Chondrocyte (in vitro differentiated cells): ENCODE results near the gene RASD1. TPM values are rescaled to one million over a fixed set of nuclear protein-coding genes. Genes with fewer than 3 reads are reported as not detected.
A peak's percentile ranks its signal among the peaks of the same experiment; 100 is the strongest.

Source experiments
- DNase-seq: peaks from one replicate; pipeline ENCODE4 v3.0.0; 2021; ENCODE audit warnings: mixed read lengths, low spot score
- H3K27ac Mint-ChIP-seq: one replicate; pipeline ENCODE4 v1.8.0; 2021; ENCODE audit warnings: mild to moderate bottlenecking, moderate library complexity, mixed read lengths; ENCODE audit not compliant: unreplicated experiment
- H3K27me3 Mint-ChIP-seq: 2 replicates; pipeline ENCODE4 v1.8.0; 2021; ENCODE audit warnings: low read depth, mixed read lengths
- H3K36me3 Mint-ChIP-seq: 2 replicates; pipeline ENCODE4 v1.8.0; 2021; ENCODE audit warnings: low read depth, mixed read lengths
- H3K4me1 Mint-ChIP-seq: 2 replicates; pipeline ENCODE4 v1.8.0; 2021; ENCODE audit warnings: low read depth, mild to moderate bottlenecking, mixed read lengths
- H3K4me3 Mint-ChIP-seq: one replicate; pipeline ENCODE4 v1.8.0; 2021; ENCODE audit warnings: mild to moderate bottlenecking, moderate library complexity, mixed read lengths; ENCODE audit not compliant: unreplicated experiment
- H3K9me3 Mint-ChIP-seq: 2 replicates; pipeline ENCODE4 v1.8.0; 2021; ENCODE audit warnings: low read depth, mixed read lengths
- CTCF ChIP-seq: fragments of 200-600 bp; sonication (generic); IDR thresholded peaks from 2 replicates; pipeline ENCODE4 v1.5.0; 2021; ENCODE audit warnings: antibody characterized with exemption, mild to moderate bottlenecking, moderate library complexity
- total RNA-seq: library from RNA; stranded (reverse); gene quantifications from 3 replicates; pipeline ENCODE4 v1.2.1, GENCODE V29; 2021

The RASD1 gene
- total RNA-seq, 1 donor from 2014 or later: 0.42 TPM

- H3K4me1 Mint-ChIP-seq: peaks cover 26% of the 10 kb centered on the region
- H3K27me3 Mint-ChIP-seq: no peaks in the 10 kb centered on the region
- no peaks in the 10 kb centered on the region for H3K9me3 Mint-ChIP-seq
- no peak overlapping the region for H3K4me3 Mint-ChIP-seq
- no peaks in the 10 kb centered on the region for H3K36me3 Mint-ChIP-seq
- no peak for DNase-seq
- H3K27ac Mint-ChIP-seq: no peak overlapping the region
- no peak for TF ChIP-seq CTCF
Measured at GRCh38 chr17:17537311-17538099, 41.3 kb upstream of the RASD1 start.

- Mint-ChIP-seq H3K27me3 (no peaks in the 10 kb centered on the region), H3K9me3 (no peaks in the 10 kb centered on the region), H3K4me3 (no peak overlapping the region), H3K4me1 (peaks cover 26% of the 10 kb centered on the region), H3K36me3 (no peaks in the 10 kb centered on the region), H3K27ac (no peak overlapping the region)
- TF ChIP-seq CTCF: no peak
- no peak for DNase-seq
Measured at GRCh38 chr17:17536702-17537101, 40.5 kb upstream of the RASD1 start.

- Mint-ChIP-seq H3K4me3 (no peak overlapping the region), H3K36me3 (no peaks in the 10 kb centered on the region), H3K27me3 (no peaks in the 10 kb centered on the region), H3K27ac (peak overlapping the region; percentile 68), H3K4me1 (peaks cover 26% of the 10 kb centered on the region), H3K9me3 (no peaks in the 10 kb centered on the region)
- no peak for DNase-seq
- TF ChIP-seq CTCF: no peak
Measured at GRCh38 chr17:17535957-17536356, 39.8 kb upstream of the RASD1 start.

- TF ChIP-seq CTCF: no peak
- no peak for DNase-seq
- H3K9me3 Mint-ChIP-seq: no peaks in the 10 kb centered on the region
- no peak overlapping the region for H3K27ac Mint-ChIP-seq
- no peaks in the 10 kb centered on the region for H3K27me3 Mint-ChIP-seq
- H3K4me3 Mint-ChIP-seq: no peak overlapping the region
- no peaks in the 10 kb centered on the region for H3K36me3 Mint-ChIP-seq
- peaks cover 21% of the 10 kb centered on the region for H3K4me1 Mint-ChIP-seq
Measured at GRCh38 chr17:17533901-17534441, 37.8 kb upstream of the RASD1 start.

- Mint-ChIP-seq H3K4me1 (peaks cover 14% of the 10 kb centered on the region), H3K27ac (no peak overlapping the region), H3K27me3 (no peaks in the 10 kb centered on the region), H3K36me3 (no peaks in the 10 kb centered on the region), H3K4me3 (no peak overlapping the region), H3K9me3 (no peaks in the 10 kb centered on the region)
- DNase-seq: no peak
- no peak for TF ChIP-seq CTCF
Measured at GRCh38 chr17:17532991-17533390, 36.8 kb upstream of the RASD1 start.
